GM18499 (cell line): ENCODE data around the gene CERK.
"Not testable (repeated sequence)": the region's sequence is repeated elsewhere in the genome, so short reads cannot be mapped to it uniquely, and the experiment has no call there.

Experiments
- ATAC-seq: cut with Tn5 transposase; IDR thresholded peaks from one replicate; pipeline ENCODE4 v1.9.1; 2021; ENCODE audit warnings: moderate number of reproducible peaks; ENCODE audit not compliant: insufficient read depth, unreplicated experiment

Gene CERK

GRCh38 chr22:46636221-46637002 lies 101.6 kb downstream of the CERK start:
- no peak for ATAC-seq

DNA sequence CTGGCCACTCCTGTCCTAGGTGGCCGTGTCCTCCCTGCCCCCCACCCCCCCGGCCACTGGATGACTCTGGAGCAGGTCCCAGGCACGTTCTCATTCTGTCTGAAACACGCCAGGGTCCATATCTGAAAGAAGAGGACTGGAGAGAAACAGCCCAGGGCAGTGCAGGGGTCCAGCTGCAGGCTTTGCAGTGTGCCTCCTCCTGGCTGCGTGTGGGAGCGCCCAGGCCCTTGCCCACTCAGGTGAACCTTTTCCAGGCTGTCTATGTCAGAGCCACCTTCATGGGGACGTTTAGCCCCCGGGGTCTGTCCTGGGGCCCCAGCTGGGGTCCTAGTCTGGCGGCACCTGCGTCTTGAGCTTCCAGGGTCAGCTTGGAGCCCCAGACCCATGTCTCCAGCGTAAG lies 102.3 kb downstream of the CERK start:
- no peak for ATAC-seq

DNA sequence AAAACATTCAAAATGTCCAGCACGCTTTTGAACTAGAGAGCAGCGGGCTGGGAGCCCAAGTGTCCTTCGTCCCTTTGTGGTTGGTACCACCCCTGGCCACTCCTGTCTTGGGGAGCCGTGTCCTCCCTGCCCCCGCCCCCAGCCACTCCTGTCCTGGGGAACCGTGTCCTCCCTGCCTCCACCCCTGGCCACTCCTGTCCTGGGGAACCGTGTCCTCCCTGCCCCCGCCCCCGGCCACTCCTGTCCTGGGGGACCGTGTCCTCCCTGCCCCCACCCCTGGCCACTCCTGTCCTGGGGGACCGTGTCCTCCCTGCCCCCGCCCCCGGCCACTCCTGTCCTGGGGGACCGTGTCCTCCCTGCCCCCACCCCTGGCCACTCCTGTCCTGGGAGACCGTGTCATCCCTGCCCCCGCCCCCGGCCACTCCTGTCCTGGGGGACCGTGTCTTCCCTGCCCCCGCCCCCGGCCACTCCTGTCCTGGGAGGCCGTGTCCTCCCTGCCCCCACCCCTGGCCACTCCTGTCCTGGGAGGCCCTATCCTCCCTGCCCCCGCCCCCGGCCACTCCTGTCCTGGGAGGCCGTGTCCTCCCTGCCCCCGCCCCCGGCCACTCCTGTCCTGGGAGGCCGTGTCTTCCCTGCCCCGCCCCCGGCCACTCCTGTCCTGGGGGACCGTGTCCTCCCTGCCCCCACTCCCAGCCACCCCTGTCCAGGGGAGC lies 102.9 kb downstream of the CERK start:
- not testable (repeated sequence) for ATAC-seq
